Erythroblast (primary cell): ENCODE results near the gene BCAR3.

ENCODE experiments used
- GATA1 ChIP-seq: IDR thresholded peaks from 2 replicates; pipeline ENCODE4 v1.6.1; 2011; ENCODE audit warnings: low read depth, mild to moderate bottlenecking, control low read depth, low read length, moderate library complexity
- POLR2A ChIP-seq: IDR thresholded peaks from 2 replicates; pipeline ENCODE4 v1.6.1; 2011; ENCODE audit warnings: mild to moderate bottlenecking, low read length

- TF ChIP-seq POLR2A, result no peak
- no peak for TF ChIP-seq GATA1
Observed at GRCh38 chr1:93729502-93729901, 47.9 kb upstream of the BCAR3 start.
